AML-193 (cell line): ENCODE results near the gene KDELR1.

Experiments
- DNase-seq, 2 experiments: peaks; one replicate each; lab custom pipeline; 2025; lab: John Stamatoyannopoulos, UW

Gene KDELR1

GRCh38 chr19:48371367-48371766 is 20.0 kb downstream of the KDELR1 start:
- DNase-seq: no peak

- no peak for DNase-seq
Observed at GRCh38 chr19:48370955-48371354, 20.4 kb downstream of the KDELR1 start.

GRCh38 chr19:48368936-48369335 is 22.4 kb downstream of the KDELR1 start:
- no peak for DNase-seq

- DNase-seq: no peak
Observed at GRCh38 chr19:48367855-48368254, 23.5 kb downstream of the KDELR1 start.

GRCh38 chr19:48365602-48366001 is 25.7 kb downstream of the KDELR1 start:
- DNase-seq: no peak

- DNase-seq: no peak
Observed at GRCh38 chr19:48364598-48365348, 26.6 kb downstream of the KDELR1 start.

GRCh38 chr19:48363810-48364597 is 27.3 kb downstream of the KDELR1 start, which contains the start of the genes SYNGR4 and TMEM143:
SYNGR4 (plus strand) TSS chr19:48364367; CDS start chr19:48365843, 1,476 bp downstream.
TMEM143 (minus strand) TSS chr19:48363940; CDS start chr19:48363920, 20 bp downstream.
- DNase-seq: peak; percentile 99

GRCh38 chr19:48363500-48363809 is 27.9 kb downstream of the KDELR1 start:
- no peak for DNase-seq

- peak; percentile 87 to 91 for DNase-seq
Observed at GRCh38 chr19:48362716-48363499, 28.4 kb downstream of the KDELR1 start.

GRCh38 chr19:48361912-48362311 is 29.4 kb downstream of the KDELR1 start:
- DNase-seq: no peak

- no peak for DNase-seq
Observed at GRCh38 chr19:48359123-48359522, 32.2 kb downstream of the KDELR1 start.

GRCh38 chr19:48355365-48355954 is 35.9 kb downstream of the KDELR1 start:
- no peak for DNase-seq

- DNase-seq: no peak
Observed at GRCh38 chr19:48354332-48354992, 36.9 kb downstream of the KDELR1 start.

GRCh38 chr19:48353677-48354076 is 37.7 kb downstream of the KDELR1 start:
- DNase-seq: no peak

- DNase-seq: peak; percentile 44 to 46
Observed at GRCh38 chr19:48351341-48351752, 40.0 kb downstream of the KDELR1 start.

- no peak for DNase-seq
Observed at GRCh38 chr19:48350856-48351255, 40.5 kb downstream of the KDELR1 start.

GRCh38 chr19:48348737-48349136 is 42.6 kb downstream of the KDELR1 start:
- DNase-seq: no peak

GRCh38 chr19:48348045-48348444 is 43.3 kb downstream of the KDELR1 start:
- no peak for DNase-seq

- no peak for DNase-seq
Observed at GRCh38 chr19:48346191-48346590, 45.2 kb downstream of the KDELR1 start.

GRCh38 chr19:48344892-48345291 is 46.5 kb downstream of the KDELR1 start:
- no peak for DNase-seq

GRCh38 chr19:48342841-48343540 is 48.4 kb downstream of the KDELR1 start:
- no peak for DNase-seq
